Neural progenitor cell (in vitro differentiated cells): ENCODE data around the gene AIDA. TPM values are rescaled to one million over a fixed set of nuclear protein-coding genes. Genes with fewer than 3 reads are reported as not detected.

Experiments
- DNase-seq: peaks from one replicate; pipeline ENCODE4 v3.0.0-alpha.2; 2016; ENCODE audit warnings: low spot score
- H2AFZ ChIP-seq: fragments of 200-600 bp; sonication (generic); replicated peaks from 2 replicates; pipeline ENCODE4 v1.6.1; 2016; ENCODE audit warnings: antibody characterized with exemption
- H3F3A ChIP-seq: fragments of 200-600 bp; sonication (generic); 2 replicates; pipeline ENCODE4 v1.6.1; 2016; ENCODE audit warnings: antibody characterized with exemption, low read depth
- H3K27ac ChIP-seq: fragments of 200-600 bp; sonication (generic); 2 replicates; pipeline ENCODE4 v1.5.1; 2016; ENCODE audit warnings: mild to moderate bottlenecking
- H3K27me3 ChIP-seq: fragments of 200-600 bp; sonication (generic); 2 replicates; pipeline ENCODE4 v1.6.1; 2016; ENCODE audit warnings: mild to moderate bottlenecking, moderate library complexity
- H3K36me3 ChIP-seq: fragments of 200-600 bp; sonication (generic); 2 replicates; pipeline ENCODE4 v1.5.1; 2016
- H3K4me1 ChIP-seq: fragments of 200-600 bp; sonication (generic); 2 replicates; pipeline ENCODE4 v1.6.1; 2016; ENCODE audit warnings: mixed run types
- H3K4me2 ChIP-seq: fragments of 200-600 bp; sonication (generic); 2 replicates; pipeline ENCODE4 v1.6.1; 2016
- H3K4me3 ChIP-seq: fragments of 200-600 bp; sonication (generic); 2 replicates; pipeline ENCODE4 v1.5.1; 2016
- H3K79me2 ChIP-seq: fragments of 200-600 bp; sonication (generic); 2 replicates; pipeline ENCODE4 v1.6.1; 2016; ENCODE audit warnings: low read depth
- H3K9ac ChIP-seq: fragments of 200-600 bp; sonication (generic); 2 replicates; pipeline ENCODE4 v1.6.1; 2016
- H3K9me3 ChIP-seq: fragments of 200-600 bp; sonication (generic); 2 replicates; pipeline ENCODE4 v1.5.1; 2016; ENCODE audit warnings: low read depth
- H4K20me1 ChIP-seq: fragments of 200-600 bp; sonication (generic); 2 replicates; pipeline ENCODE4 v1.6.1; 2016; ENCODE audit warnings: low read depth
- H3K27ac Mint-ChIP-seq: 3 replicates; pipeline ENCODE4 v1.8.0; 2021; ENCODE audit warnings: mixed read lengths
- H3K27me3 Mint-ChIP-seq: 2 replicates; pipeline ENCODE4 v1.8.0; 2022; ENCODE audit warnings: low read depth, mild to moderate bottlenecking, inconsistent platforms, moderate library complexity, mixed read lengths; ENCODE audit not compliant: insufficient read depth
- H3K36me3 Mint-ChIP-seq: 3 replicates; pipeline ENCODE4 v1.8.0; 2021; ENCODE audit warnings: mixed read lengths
- H3K4me1 Mint-ChIP-seq: 3 replicates; pipeline ENCODE4 v1.8.0; 2021; ENCODE audit warnings: mixed read lengths
- H3K4me3 Mint-ChIP-seq: 3 replicates; pipeline ENCODE4 v1.8.0; 2021; ENCODE audit warnings: mild to moderate bottlenecking, moderate library complexity, mixed read lengths
- H3K9me3 Mint-ChIP-seq: 3 replicates; pipeline ENCODE4 v1.8.0; 2020; ENCODE audit warnings: mixed read lengths
- EZH2 ChIP-seq: fragments of 200-600 bp; sonication (generic); IDR thresholded peaks from 2 replicates; pipeline ENCODE4 v1.6.1; 2017; ENCODE audit warnings: antibody characterized with exemption, mild to moderate bottlenecking, moderate library complexity
- EZH2phosphoT487 ChIP-seq: fragments of 200-600 bp; sonication (generic); IDR thresholded peaks from 2 replicates; pipeline ENCODE4 v1.6.1; 2017; ENCODE audit warnings: antibody characterized with exemption
- total RNA-seq: library from RNA; depleted of rRNA; stranded (reverse); fragments of >200 nt; gene quantifications from 2 replicates; pipeline ENCODE4 v1.2.3, GENCODE V29; 2015; ENCODE audit warnings: low replicate concordance
- TF ChIP-seq, protein P1 (sequence below): fragments of 200-600 bp; sonication (generic); IDR thresholded peaks from 2 replicates; pipeline ENCODE4 v1.5.1; 2017; ENCODE audit warnings: antibody characterized with exemption, mild to moderate bottlenecking

AIDA gene
- total RNA-seq, 1 donor from 2014 or later: 75.2 TPM

DNA sequence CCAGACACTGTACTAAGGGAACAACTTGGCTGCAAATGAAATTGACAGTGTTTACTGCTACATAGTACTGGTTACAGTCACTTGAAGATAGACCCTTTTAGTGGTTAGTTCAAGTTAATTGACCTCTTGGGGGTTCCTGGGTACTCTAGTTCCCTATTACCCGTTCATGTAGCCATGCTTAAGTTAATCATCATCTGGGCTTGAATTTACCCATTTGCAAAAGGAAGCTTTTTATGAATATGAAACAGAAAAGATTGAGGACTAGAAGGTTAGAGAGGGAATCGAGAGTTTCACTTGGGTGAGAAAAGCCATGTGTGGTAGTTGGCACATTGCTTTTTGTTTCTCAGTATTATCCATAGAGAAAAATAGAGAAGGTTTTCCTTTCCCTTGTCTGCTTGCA, 91.7 kb downstream of the AIDA start:
- Histone ChIP-seq H2AFZ (no peak overlapping the region), H3K27ac (no peak overlapping the region), H3K36me3 (peaks cover 8% of the 10 kb centered on the region), H3K9ac (no peak overlapping the region), H3K27me3 (peaks cover under 1% of the 10 kb centered on the region), H3K9me3 (no peaks in the 10 kb centered on the region), H4K20me1 (peaks cover 21% of the 10 kb centered on the region), H3K4me2 (no peak overlapping the region), H3K79me2 (peaks cover 36% of the 10 kb centered on the region), H3K4me3 (no peak overlapping the region), H3F3A (peaks cover 6% of the 10 kb centered on the region), H3K4me1 (peaks cover 15% of the 10 kb centered on the region)
- Mint-ChIP-seq H3K4me1 (peaks cover 13% of the 10 kb centered on the region), H3K36me3 (peaks cover 9% of the 10 kb centered on the region), H3K9me3 (no peaks in the 10 kb centered on the region), H3K27ac (no peak overlapping the region), H3K27me3 (peaks cover 10% of the 10 kb centered on the region), H3K4me3 (no peak overlapping the region)
- no peak for DNase-seq
- TF ChIP-seq EZH2phosphoT487: no peak

DNA sequence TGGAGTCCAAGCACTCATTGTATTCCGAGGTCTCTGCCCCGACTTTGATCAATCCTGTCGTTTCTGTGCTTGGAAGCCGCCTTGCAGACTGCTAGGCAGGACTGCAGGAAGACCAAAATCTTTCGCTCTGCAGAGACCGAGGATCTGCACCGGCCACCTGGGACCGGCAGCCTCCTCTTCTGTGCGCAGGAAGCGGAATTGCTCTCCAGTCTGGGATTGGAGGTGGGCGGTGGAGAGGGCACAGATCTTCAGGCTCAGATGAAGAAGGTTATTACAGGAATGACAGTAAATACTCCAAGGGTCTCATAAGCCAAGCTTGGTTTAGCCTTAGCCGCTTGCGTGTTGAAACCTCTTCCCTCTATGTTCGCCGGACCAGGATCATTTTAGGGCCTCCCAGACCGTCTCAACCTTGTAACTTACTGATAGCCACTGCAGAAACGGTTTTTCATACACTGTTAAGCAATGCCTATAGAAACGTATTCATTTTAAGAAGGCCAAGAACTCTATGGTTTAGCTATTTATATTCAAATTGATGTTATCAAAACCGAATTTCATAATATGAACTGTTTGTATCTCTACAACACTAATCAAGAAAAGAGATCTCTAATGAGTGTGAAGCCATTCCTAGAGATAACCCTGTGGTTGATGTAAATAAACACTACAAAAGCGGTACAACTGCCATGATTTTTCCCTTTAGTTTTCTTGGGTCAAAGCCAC, 93.3 kb downstream of the AIDA start:
- Histone ChIP-seq H3K4me1 (peaks cover 15% of the 10 kb centered on the region), H3K9ac (peak overlapping the region; percentile 82), H3K27ac (no peak overlapping the region), H3K79me2 (peaks cover 36% of the 10 kb centered on the region), H3K36me3 (peaks cover 3% of the 10 kb centered on the region), H3K9me3 (no peaks in the 10 kb centered on the region), H3K27me3 (peaks cover 16% of the 10 kb centered on the region), H3F3A (peaks cover 6% of the 10 kb centered on the region), H4K20me1 (peaks cover 21% of the 10 kb centered on the region), H2AFZ (peak overlapping the region; percentile 92), H3K4me3 (peak overlapping the region; percentile 98), H3K4me2 (peak overlapping the region; percentile 86)
- peak overlapping the region; percentile 94 for H3K4me3 Mint-ChIP-seq
- peaks cover 13% of the 10 kb centered on the region for H3K4me1 Mint-ChIP-seq
- H3K9me3 Mint-ChIP-seq: no peaks in the 10 kb centered on the region
- peak; percentile 56 for DNase-seq
- no peak overlapping the region for H3K27ac Mint-ChIP-seq
- H3K27me3 Mint-ChIP-seq: peaks cover 10% of the 10 kb centered on the region
- peaks cover 7% of the 10 kb centered on the region for H3K36me3 Mint-ChIP-seq
- TF ChIP-seq EZH2 (no peak), EZH2phosphoT487 (no peak)
- TF ChIP-seq, protein P1, sequence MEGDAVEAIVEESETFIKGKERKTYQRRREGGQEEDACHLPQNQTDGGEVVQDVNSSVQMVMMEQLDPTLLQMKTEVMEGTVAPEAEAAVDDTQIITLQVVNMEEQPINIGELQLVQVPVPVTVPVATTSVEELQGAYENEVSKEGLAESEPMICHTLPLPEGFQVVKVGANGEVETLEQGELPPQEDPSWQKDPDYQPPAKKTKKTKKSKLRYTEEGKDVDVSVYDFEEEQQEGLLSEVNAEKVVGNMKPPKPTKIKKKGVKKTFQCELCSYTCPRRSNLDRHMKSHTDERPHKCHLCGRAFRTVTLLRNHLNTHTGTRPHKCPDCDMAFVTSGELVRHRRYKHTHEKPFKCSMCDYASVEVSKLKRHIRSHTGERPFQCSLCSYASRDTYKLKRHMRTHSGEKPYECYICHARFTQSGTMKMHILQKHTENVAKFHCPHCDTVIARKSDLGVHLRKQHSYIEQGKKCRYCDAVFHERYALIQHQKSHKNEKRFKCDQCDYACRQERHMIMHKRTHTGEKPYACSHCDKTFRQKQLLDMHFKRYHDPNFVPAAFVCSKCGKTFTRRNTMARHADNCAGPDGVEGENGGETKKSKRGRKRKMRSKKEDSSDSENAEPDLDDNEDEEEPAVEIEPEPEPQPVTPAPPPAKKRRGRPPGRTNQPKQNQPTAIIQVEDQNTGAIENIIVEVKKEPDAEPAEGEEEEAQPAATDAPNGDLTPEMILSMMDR: no peak

Other genes with a start within 250 kb of the AIDA start
- 0.09 TPM in 1 of 2 replicates, not detected in the other for gene HHIPL2, start 164.4 kb downstream of the AIDA start, total RNA-seq
- 25.1 and 32.8 TPM in 2 replicates for gene TAF1A, start 122.6 kb downstream of the AIDA start, total RNA-seq
- gene MIA3, start 94.4 kb downstream of the AIDA start, total RNA-seq: 31.1 and 46.3 TPM in 2 replicates
- gene BROX, start 73 bp upstream of the AIDA start, total RNA-seq: 48.5 and 74.7 TPM in 2 replicates
- gene FAM177B, start 24.7 kb upstream of the AIDA start, total RNA-seq: not detected in 2 replicates
- gene DISP1, start 102.5 kb upstream of the AIDA start, total RNA-seq: 6.5 and 9.2 TPM in 2 replicates